Stimulated activated CD8-positive, alpha-beta memory T cell treated with anti-CD3 and anti-CD28 coated beads, Interleukin-7, amount 100 ng/mL, for 4 hours (primary cell): ENCODE results near the gene TTC7B.

Source experiments
- DNase-seq, 2 donors: peaks; one replicate each; pipeline ENCODE4 v3.0.0-alpha.2; 2020; ENCODE audit warnings: low read depth in 2 of 2

TTC7B gene

GRCh38 chr14:90805662-90806540 lies 10.3 kb downstream of the TTC7B start:
- DNase-seq, result no peak

DNA sequence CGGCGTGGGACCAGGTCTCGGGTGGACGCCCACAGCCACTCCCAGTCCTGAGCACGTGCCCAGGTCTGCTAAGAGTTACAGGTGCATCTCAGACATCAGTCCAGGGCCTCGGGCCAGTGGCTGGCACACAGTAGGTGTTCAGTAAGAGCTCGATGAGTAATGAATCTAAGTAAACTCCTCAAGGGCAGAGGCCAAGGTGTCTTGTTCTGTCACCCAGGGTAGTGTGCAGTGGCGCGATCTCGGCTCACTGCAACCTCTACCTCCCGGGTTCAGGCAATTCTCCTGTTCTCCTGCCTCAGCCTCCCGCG lies 11.2 kb downstream of the TTC7B start:
- no peak for DNase-seq

DNA sequence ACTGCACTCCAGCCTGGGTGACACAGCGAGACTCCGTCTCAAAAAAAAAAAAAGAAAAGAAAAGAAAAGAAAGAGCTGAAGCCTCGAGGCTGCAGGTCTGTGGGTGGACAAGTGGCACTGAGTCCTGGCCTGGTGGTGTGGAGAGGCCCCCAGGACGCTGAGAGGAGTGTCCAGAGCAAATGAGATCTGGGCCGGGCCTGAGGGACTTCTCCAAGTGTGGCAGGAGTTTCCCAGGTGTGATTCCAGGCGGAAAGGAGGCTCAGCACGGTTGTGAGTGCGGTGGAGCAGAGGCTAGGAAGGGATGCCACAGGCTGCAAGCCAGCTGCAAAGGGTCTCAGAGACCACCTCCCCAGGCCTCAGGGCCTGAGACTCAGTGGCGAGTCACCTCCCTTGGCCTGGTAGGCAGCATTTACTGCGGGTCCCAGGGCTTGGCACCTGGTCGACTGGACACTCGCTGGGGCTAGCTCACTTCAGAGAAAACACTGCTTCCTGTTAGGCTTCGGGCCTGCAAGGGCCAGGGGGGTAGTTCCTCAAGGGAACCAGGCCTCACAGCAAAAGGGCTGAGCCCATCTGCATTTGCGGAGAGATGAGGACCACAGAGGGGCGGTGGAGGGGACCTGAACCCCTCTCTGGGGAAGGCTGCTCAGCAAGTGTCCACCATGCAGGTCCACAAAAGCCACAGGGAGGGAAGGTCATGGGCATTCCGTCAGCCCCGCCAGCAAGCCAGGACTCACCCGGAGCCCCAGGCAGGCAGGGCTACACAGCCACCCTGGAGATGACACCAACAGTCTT lies 11.7 kb downstream of the TTC7B start:
- DNase-seq, result no peak

DNA sequence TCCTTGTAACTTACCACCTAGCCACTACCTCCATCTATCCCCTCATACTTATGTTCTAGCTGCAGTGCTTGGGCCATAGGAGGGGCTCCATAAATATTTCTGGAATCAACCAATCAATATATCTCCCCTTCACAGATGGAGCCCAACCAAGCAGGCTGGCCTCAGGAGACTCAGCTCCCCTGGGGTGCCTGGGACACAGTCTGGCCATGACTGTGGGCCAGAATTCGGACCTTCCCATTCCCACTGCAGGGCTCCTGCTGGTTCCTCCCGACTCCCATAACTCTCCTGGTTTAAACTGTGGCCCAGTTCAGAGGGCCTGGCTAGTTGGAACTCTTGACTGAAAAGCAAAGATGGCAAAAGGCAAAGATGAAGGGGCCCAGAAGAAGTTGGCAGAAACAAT lies 13.0 kb downstream of the TTC7B start:
- DNase-seq, result no peak

GRCh38 chr14:90799420-90799819 lies 16.8 kb downstream of the TTC7B start:
- DNase-seq, result no peak

- no peak for DNase-seq
Observed at GRCh38 chr14:90797919-90798318, 18.3 kb downstream of the TTC7B start.

- no peak for DNase-seq
Observed at GRCh38 chr14:90797451-90797850, 18.8 kb downstream of the TTC7B start.

GRCh38 chr14:90796329-90796728 lies 19.9 kb downstream of the TTC7B start:
- no peak for DNase-seq

DNA sequence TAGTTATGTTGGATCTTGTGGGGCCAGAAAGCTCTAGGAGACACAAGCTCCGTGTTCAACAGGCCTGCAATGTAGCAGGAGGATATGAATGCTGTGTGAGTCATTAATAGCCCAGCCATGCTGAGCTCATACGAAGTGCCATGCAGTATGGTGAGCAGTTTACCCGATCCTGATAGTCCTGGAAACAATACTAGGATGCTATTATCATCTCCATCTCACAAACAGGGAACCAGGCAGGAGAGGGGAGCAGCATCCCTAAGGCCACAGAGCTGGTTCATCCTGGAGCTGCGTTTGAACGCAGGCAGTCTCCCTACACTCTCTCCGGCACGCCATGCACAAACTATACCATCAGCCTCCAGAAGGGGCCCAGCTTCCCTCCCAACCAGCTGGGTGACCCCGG lies 20.5 kb downstream of the TTC7B start:
- DNase-seq, result no peak

DNA sequence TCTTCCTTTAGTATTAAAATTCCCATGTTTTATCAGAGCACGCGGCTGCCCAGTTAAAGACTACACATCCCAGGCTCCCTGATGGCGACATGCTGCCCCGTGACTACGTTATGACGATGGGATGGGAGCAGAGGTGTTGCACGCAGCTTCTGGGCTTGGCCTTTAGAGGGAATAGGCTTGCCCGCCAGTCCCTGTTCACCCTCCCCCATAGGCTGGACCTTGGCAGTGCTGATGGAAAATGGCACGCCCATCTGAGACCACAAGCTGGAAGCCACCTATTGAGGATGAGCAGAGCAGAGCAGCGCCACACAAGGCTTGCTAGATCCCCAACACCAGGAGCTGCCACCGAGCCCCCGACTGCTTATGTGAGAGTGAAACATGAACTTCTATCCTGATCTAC lies 24.7 kb downstream of the TTC7B start:
- no peak for DNase-seq

GRCh38 chr14:90788031-90788430 lies 28.2 kb downstream of the TTC7B start:
- DNase-seq, result no peak

DNA sequence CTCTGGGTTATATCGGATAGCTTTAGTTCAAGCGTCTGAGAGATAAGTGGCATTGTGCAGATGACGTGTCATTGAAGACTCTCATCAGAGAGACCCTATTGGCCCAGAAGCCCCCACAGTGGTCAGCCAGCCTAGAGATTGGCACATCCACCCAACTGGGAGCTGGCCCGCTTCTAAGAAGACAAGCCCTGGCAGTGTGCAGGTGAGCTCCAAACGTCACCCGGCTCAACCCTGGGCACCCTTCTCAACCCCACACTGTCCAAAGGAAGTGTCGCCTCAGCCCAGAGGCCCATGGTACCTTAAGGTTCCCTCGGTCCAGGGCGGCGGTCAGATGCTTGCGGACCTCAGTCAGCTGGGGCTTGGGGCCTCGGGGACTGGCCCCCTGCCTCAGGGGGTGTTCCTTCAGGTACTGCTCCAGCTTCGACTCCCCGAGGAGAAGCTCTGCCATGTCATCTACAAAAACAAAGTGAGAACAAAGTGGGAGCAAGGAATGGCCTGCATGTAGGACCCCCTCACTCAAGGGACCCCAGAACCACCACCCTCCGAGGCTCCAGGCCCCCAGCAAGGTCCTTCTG lies 30.3 kb downstream of the TTC7B start:
- DNase-seq, result no peak

- DNase-seq, result no peak
Observed at GRCh38 chr14:90785471-90785870, 30.8 kb downstream of the TTC7B start.

DNA sequence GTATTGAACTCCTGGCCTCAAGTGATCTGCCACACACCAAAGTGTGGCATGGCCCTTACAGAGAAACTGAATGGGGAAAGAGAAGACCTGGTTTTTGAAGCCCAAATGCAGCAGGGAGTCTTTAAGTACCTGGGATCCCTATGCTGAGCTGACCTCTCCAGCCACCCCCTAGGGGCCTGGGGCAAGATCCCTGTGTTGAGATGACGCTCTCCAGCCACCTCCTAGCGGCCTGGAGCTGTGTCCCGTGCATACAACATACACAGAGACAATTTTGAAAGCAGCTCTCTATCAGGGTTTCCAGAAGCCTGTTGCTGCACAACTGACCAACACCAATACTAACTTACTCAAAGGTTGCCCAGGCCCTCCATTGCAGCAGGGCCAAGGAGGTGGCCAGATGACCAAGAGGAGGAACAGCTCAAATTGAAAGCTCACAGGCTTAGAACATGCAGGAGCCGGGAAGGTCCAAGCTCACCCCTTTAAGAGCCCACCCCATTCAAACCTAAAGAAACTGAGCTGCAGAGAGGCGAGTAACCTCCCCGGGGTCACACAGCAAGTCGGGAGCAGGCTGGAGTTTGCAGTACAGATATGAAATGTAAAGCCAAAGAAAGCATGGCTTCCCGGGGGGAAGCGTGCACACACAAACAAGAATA lies 31.5 kb downstream of the TTC7B start:
- no peak for DNase-seq

- no peak for DNase-seq
Observed at GRCh38 chr14:90783344-90783743, 32.9 kb downstream of the TTC7B start.

GRCh38 chr14:90782892-90783291 lies 33.3 kb downstream of the TTC7B start:
- no peak for DNase-seq

DNA sequence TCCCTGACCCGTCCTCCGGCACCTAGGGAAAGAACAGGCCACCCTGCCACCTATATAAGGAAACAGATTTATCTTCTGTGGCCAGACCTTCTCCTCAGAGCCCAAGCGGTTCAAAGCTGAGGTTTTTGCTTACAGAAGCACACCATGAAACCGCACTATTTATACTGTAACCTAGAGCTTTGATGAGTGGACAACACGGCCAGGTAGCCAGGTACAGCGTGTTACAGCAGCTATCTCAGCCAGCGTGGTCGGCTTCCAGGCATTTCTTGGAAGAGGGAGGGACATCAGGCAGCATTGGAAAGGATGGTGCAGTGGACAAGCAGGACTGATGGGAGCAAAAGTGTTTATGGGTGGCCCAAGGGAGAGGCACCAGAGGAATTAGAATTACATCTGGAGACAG lies 34.4 kb downstream of the TTC7B start:
- no peak for DNase-seq

GRCh38 chr14:90781344-90781761 lies 34.9 kb downstream of the TTC7B start:
- no peak for DNase-seq

GRCh38 chr14:90780519-90780918 lies 35.7 kb downstream of the TTC7B start:
- DNase-seq, result no peak

- no peak for DNase-seq
Observed at GRCh38 chr14:90778571-90779255, 37.5 kb downstream of the TTC7B start.

DNA sequence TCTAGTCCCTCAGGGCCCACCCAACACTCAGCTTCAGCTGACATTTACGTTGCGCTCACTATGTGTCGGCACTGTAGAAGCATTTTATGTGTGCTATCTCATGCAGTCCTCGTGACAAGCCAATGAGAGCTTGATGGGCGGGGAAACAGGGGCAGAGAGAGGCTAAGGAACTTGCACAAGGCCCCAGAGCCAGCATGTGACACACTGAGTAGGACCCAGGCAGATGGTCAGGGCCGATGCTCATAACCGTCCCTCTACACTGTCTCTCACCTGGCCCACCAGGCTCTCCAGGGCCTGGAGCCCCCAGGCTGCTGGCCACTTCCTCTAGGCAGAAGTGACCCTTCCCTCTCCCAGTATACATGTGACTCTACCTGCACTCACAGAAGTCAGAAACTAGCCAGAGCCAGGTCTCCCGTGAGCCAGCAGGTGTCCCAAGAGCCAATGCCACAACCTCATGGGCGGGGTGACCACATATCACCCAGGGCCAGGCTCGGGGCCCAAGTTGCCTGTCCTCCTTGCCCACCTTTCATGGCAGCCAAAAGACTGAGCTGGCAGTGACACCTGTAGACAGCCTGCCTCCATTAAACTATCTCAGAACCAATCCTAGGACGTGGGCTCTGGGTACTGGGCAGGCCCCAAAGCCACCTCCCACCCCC lies 38.3 kb downstream of the TTC7B start:
- DNase-seq, result no peak
